Spinal cord (tissue), 10 donors: ENCODE data around the gene THEM4. TPM values are rescaled to one million over a fixed set of nuclear protein-coding genes. Genes with fewer than 3 reads are reported as not detected.
A peak's percentile ranks its signal among the peaks of the same experiment; 100 is the strongest.

ENCODE experiments used
- DNase-seq, 6 donors: peaks; one replicate each; pipeline versions ENCODE4 v3.0.0 to v3.0.0-alpha.2; 2013 to 2015; ENCODE audit warnings: low spot score in 6 of 6, low read depth in 4 of 6
- H3K27ac ChIP-seq: one replicate; pipeline ENCODE4 v1.5.1; 2013; ENCODE audit warnings: low read depth, low read length, control low read depth
- H3K27me3 ChIP-seq: one replicate; pipeline ENCODE4 v1.6.1; 2013; ENCODE audit warnings: low read length; ENCODE audit not compliant: control insufficient read depth, insufficient read depth
- H3K36me3 ChIP-seq: one replicate; pipeline ENCODE4 v1.6.1; 2013; ENCODE audit warnings: low read length; ENCODE audit not compliant: control insufficient read depth, insufficient read depth
- H3K4me1 ChIP-seq: one replicate; pipeline ENCODE4 v1.6.1; 2013; ENCODE audit warnings: low read length; ENCODE audit not compliant: control insufficient read depth, insufficient read depth
- H3K4me3 ChIP-seq: one replicate; pipeline ENCODE4 v1.5.1; 2013; ENCODE audit warnings: low read depth, low read length, control low read depth
- H3K9me3 ChIP-seq: one replicate; pipeline ENCODE4 v1.6.1; 2013; ENCODE audit warnings: low read length; ENCODE audit not compliant: control insufficient read depth, insufficient read depth
- WGBS: methylation state at CpG from one replicate; pipeline ENCODE4 v1.1.5; 2013; ENCODE audit warnings: missing lambda C conversion rate; ENCODE audit not compliant: insufficient coverage; 5-methylcytosine and 5-hydroxymethylcytosine counted together
- polyA plus RNA-seq, 2 donors: library from polyadenylated mRNA; unstranded; fragments of 120-200 nt; gene quantifications; one replicate each; pipeline ENCODE4 v1.2.1, GENCODE V29; 2013; ENCODE audit not compliant: insufficient read length in 2 of 2
- small RNA-seq: library from RNA; depleted of rRNA; stranded (forward); fragments of <200 nt; gene quantifications from one replicate; pipeline ENCODE3, GENCODE V24; 2014; ENCODE audit warnings: low replicate concordance
- total RNA-seq, 2 donors: library from RNA; depleted of rRNA in 1 of 2; stranded (reverse); fragments of 120-200 nt in 1 of 2; fragments of >200 nt in 1 of 2; gene quantifications; one replicate each; pipeline versions ENCODE4 v1.2.3 to v1.2.4, GENCODE V29; 2013 to 2014
- donor health status: healthy.

The THEM4 gene
- total and polyA plus RNA-seq, 4 donors: 13.0 to 34.0 (median 21.3) TPM

DNA sequence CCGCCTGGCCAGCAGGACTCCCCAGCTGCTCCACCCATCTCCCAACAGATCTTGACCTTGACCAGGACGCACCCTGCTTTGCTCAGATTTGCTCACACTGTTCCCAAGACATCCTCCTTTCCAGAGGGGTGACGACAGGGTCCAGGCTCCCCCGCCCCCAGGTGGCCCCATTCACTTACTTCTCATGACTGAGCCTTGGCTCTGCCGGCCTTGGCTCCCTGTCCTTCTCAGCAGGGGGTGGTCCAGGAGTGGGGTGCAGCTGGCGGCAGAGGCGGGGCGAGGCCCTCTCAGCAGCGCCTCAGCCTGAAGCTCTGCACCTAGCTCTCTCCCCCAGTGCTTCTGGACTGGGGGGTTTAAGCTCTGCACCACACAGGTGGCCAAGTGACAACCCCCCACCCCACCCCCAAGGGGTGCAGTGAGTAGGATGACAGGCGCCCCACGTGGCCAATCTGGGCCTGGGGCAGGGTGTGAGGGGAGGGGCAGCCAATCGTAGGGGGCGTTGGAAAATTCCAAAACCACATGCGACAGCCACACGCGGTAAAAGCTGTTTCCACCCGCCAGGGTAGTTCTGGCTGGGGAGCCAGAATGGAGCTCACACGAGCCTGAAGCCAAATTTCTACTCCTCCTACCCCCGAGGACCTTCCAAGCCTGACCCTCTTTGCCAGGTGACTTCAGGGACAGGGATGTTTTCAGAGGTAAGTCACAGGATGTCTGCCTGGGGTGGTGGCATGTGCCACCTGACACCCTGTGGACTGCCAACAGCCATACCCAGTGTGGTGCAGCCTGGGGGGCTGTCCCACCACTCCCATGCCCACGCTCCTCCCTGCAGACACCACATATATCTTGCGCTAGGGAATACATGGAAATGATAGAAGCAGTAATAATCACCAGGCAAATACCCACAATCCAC is 83.3 kb downstream of the THEM4 start:
- H3K27me3 ChIP-seq: no peaks in the 10 kb centered on the region
- WGBS: 41% methylated on average over 11 of the region's 21 CpGs
- H3K27ac ChIP-seq: no peak overlapping the region
- no peak overlapping the region for H3K4me3 ChIP-seq
- H3K9me3 ChIP-seq: no peaks in the 10 kb centered on the region
- H3K4me1 ChIP-seq: peaks cover 31% of the 10 kb centered on the region
- no peak for DNase-seq
- no peaks in the 10 kb centered on the region for H3K36me3 ChIP-seq

GRCh38 chr1:151825204-151825603 is 84.1 kb downstream of the THEM4 start:
- DNase-seq: peak in 1 of 6 donors; percentile 35
- H3K4me1 ChIP-seq: peaks cover 31% of the 10 kb centered on the region
- no peaks in the 10 kb centered on the region for H3K27me3 ChIP-seq
- WGBS: 58% methylated on average over 7 of the region's 9 CpGs
- no peaks in the 10 kb centered on the region for H3K36me3 ChIP-seq
- H3K9me3 ChIP-seq: no peaks in the 10 kb centered on the region
- H3K4me3 ChIP-seq: no peak overlapping the region
- H3K27ac ChIP-seq: no peak overlapping the region

Small RNAs within 50 kb of the gene (small RNA-seq; reads per million reads assigned to genes)
- gene RF00019: not detected

Other genes starting within 250 kb of the THEM4 start
- gene CELF3, start 192.7 kb downstream of the THEM4 start, total RNA-seq: 10 to 100 TPM; 12.7 to 13.9 TPM
- 100 to 1,000 TPM in 1 of 2 donors, 10 to 100 TPM in 1; 90.7 to 106 TPM for gene CELF3, start 192.7 kb downstream of the THEM4 start, polyA plus RNA-seq
- gene RIIAD1, start 188.0 kb downstream of the THEM4 start, total RNA-seq: 1 to 10 TPM; 2.1 to 5.2 TPM
- 1 to 10 TPM; 8.0 to 8.6 TPM for gene RIIAD1, start 188.0 kb downstream of the THEM4 start, polyA plus RNA-seq
- 10 to 100 TPM; 59.1 to 91.3 TPM for gene MRPL9, start 146.0 kb downstream of the THEM4 start, total RNA-seq
- gene MRPL9, start 146.0 kb downstream of the THEM4 start, polyA plus RNA-seq: 10 to 100 TPM; 86.4 to 86.5 TPM
- 10 to 100 TPM; 11.3 to 15.6 TPM for gene TDRKH, start 119.0 kb downstream of the THEM4 start, total RNA-seq
- 10 to 100 TPM; 18.7 to 20.8 TPM for gene TDRKH, start 119.0 kb downstream of the THEM4 start, polyA plus RNA-seq
- gene LINGO4, start 104.1 kb downstream of the THEM4 start, total RNA-seq: 1 to 10 TPM in 1 of 2 donors, under 1 TPM in 1; 0.22 to 2.0 TPM
- gene LINGO4, start 104.1 kb downstream of the THEM4 start, polyA plus RNA-seq: 1 to 10 TPM in 1 of 2 donors, under 1 TPM in 1; 0.62 to 1.0 TPM
- under 1 TPM in 1 of 2 donors, not detected in 1; 0.44 TPM for gene RORC, start 77.7 kb downstream of the THEM4 start, total RNA-seq
- gene RORC, start 77.7 kb downstream of the THEM4 start, polyA plus RNA-seq: under 1 TPM; 0.15 to 0.17 TPM
- gene C2CD4D, start 69.7 kb downstream of the THEM4 start, total RNA-seq: not detected
- under 1 TPM; 0.74 to 0.97 TPM for gene C2CD4D, start 69.7 kb downstream of the THEM4 start, polyA plus RNA-seq
- not detected for gene THEM5, start 55.8 kb downstream of the THEM4 start, total RNA-seq
- gene THEM5, start 55.8 kb downstream of the THEM4 start, polyA plus RNA-seq: 1 to 10 TPM; 1.5 to 1.8 TPM
- 100 to 1,000 TPM; 110 to 144 TPM for gene S100A10, start 84.3 kb upstream of the THEM4 start, total RNA-seq
- 100 to 1,000 TPM; 198 to 262 TPM for gene S100A10, start 84.3 kb upstream of the THEM4 start, polyA plus RNA-seq
- 100 to 1,000 TPM in 1 of 2 donors, 10 to 100 TPM in 1; 17.7 to 153 TPM for gene S100A11, start 127.5 kb upstream of the THEM4 start, total RNA-seq
- gene S100A11, start 127.5 kb upstream of the THEM4 start, polyA plus RNA-seq: 10 to 100 TPM; 59.3 to 94.5 TPM
- not detected for gene TCHHL1, start 179.6 kb upstream of the THEM4 start, total RNA-seq
- gene TCHHL1, start 179.6 kb upstream of the THEM4 start, polyA plus RNA-seq: not detected
- under 1 TPM; 0.06 to 0.10 TPM for gene TCHH, start 205.9 kb upstream of the THEM4 start, total RNA-seq
- gene TCHH, start 205.9 kb upstream of the THEM4 start, polyA plus RNA-seq: under 1 TPM; 0.47 to 0.48 TPM
- not detected for gene RPTN, start 249.7 kb upstream of the THEM4 start, total RNA-seq
- not detected for gene RPTN, start 249.7 kb upstream of the THEM4 start, polyA plus RNA-seq